ENCODE results near the gene ENDOV.

ENDOV gene

DNA sequence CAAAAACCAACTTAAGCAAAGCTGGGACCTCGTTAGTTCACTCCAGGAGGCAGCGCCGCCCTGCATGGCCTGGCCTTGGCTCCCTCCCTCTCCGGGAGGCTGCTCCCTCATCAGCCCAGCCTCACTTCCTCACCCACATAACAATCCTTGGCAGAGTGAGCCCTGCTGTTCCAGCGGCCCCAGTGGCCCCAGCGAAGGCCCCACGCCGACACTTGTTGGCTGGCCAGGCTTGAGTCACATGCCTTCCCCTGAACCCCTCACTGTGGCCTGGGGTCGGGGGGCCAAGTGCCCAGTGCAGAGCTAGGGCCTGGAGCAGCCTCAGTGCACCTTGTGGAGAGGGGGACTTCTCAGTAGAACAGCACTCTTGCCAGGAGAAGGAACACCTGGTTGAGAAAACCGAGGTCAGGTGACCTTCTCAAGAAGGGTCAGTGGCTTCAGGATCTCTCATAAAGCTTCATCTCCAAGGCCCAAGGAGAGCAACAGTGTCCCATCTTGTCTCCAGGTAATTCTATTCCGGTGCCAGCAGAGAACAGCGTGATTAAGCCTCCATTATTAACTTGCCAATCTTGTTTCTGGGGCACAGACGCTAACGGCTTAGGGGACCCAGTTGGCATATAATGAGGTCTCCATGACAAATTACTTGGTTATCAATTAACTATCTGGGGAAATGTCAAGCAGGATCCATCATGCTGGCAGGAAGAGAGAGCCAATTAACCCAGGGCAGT, 26.8 kb downstream of the ENDOV start:
- H4K20me1 ChIP-seq (ENCODE audit: insufficient read depth) = no peaks in the 10 kb centered on the region
- TF ChIP-seq, protein P1, sequence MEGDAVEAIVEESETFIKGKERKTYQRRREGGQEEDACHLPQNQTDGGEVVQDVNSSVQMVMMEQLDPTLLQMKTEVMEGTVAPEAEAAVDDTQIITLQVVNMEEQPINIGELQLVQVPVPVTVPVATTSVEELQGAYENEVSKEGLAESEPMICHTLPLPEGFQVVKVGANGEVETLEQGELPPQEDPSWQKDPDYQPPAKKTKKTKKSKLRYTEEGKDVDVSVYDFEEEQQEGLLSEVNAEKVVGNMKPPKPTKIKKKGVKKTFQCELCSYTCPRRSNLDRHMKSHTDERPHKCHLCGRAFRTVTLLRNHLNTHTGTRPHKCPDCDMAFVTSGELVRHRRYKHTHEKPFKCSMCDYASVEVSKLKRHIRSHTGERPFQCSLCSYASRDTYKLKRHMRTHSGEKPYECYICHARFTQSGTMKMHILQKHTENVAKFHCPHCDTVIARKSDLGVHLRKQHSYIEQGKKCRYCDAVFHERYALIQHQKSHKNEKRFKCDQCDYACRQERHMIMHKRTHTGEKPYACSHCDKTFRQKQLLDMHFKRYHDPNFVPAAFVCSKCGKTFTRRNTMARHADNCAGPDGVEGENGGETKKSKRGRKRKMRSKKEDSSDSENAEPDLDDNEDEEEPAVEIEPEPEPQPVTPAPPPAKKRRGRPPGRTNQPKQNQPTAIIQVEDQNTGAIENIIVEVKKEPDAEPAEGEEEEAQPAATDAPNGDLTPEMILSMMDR (conservative IDR thresholded peaks at IDR 0.05; ENCODE audit: low read depth, low read length) = no peak
- H2AFZ ChIP-seq (ENCODE audit: low read depth) = no peak overlapping the region
- no peak overlapping the region for H3K4me2 ChIP-seq
- no peak overlapping the region for H3K27ac ChIP-seq
- no peak overlapping the region for H3K9ac ChIP-seq
- H3K79me2 ChIP-seq (ENCODE audit: insufficient read depth, low read depth) = no peaks in the 10 kb centered on the region
- peaks cover 96% of the 10 kb centered on the region for H3K27me3 ChIP-seq (ENCODE audit: insufficient read depth, low read depth)
- no peaks in the 10 kb centered on the region for H3K4me1 ChIP-seq (ENCODE audit: low read depth, poor library complexity, severe bottlenecking)
- H3K36me3 ChIP-seq (ENCODE audit: insufficient read depth) = no peaks in the 10 kb centered on the region
- H3K4me3 ChIP-seq (IDR thresholded peaks at IDR 0.05; ENCODE audit: insufficient read depth, low read depth, low read length) = no peak overlapping the region

DNA sequence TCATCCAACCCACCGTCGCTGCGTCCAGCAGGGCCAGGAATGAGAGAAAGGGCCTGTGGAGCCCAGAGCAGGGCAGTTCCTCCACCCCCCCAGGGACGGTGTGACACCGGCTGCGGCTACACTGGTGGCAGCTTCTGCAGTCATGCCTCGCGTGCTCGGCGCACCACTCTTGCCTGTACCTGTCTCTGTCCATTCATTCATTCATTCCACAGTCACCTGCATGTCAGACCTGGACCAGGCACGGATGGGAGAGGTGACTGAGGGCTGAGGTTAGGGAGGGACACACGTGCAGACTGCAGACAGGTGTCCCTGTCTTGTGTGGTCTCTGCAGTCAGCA, 27.3 kb downstream of the ENDOV start:
- Histone ChIP-seq H3K79me2 (ENCODE audit: insufficient read depth, low read depth) (no peaks in the 10 kb centered on the region), H3K4me1 (ENCODE audit: low read depth, poor library complexity, severe bottlenecking) (no peaks in the 10 kb centered on the region), H3K4me2 (no peak overlapping the region), H3K4me3 (IDR thresholded peaks at IDR 0.05; ENCODE audit: insufficient read depth, low read depth, low read length) (no peak overlapping the region), H3K27me3 (ENCODE audit: insufficient read depth, low read depth) (peaks cover 96% of the 10 kb centered on the region), H3K9ac (no peak overlapping the region), H3K27ac (no peak overlapping the region), H4K20me1 (ENCODE audit: insufficient read depth) (no peaks in the 10 kb centered on the region), H2AFZ (ENCODE audit: low read depth) (no peak overlapping the region), H3K36me3 (ENCODE audit: insufficient read depth) (no peaks in the 10 kb centered on the region)
- TF ChIP-seq, protein P1 (conservative IDR thresholded peaks at IDR 0.05; ENCODE audit: low read depth, low read length) = no peak

DNA sequence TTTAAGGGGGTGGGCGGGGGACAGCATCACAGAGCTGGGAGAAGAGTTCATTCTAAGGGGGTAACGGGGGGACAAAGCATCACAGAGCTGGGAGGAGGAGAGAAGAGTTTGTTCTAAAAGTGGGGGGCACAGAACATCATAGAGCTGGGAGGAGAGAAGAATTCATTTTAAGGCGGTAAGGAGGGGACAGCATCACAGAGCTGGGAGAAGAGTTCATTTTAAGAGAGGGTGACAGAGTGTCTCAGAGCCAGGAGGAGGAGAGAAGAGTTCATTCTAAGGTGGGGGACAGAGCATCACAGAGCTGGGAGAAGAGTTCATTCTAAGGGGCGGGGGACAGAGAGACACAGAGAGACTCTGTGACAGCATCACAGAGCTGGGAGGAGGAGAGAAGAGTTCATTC, 27.8 kb downstream of the ENDOV start:
- Histone ChIP-seq H2AFZ (ENCODE audit: low read depth) (no peak overlapping the region), H3K4me1 (ENCODE audit: low read depth, poor library complexity, severe bottlenecking) (no peaks in the 10 kb centered on the region), H3K27me3 (ENCODE audit: insufficient read depth, low read depth) (peaks cover 96% of the 10 kb centered on the region), H4K20me1 (ENCODE audit: insufficient read depth) (no peaks in the 10 kb centered on the region), H3K27ac (no peak overlapping the region), H3K36me3 (ENCODE audit: insufficient read depth) (no peaks in the 10 kb centered on the region), H3K4me3 (IDR thresholded peaks at IDR 0.05; ENCODE audit: insufficient read depth, low read depth, low read length) (no peak overlapping the region), H3K4me2 (no peak overlapping the region), H3K9ac (no peak overlapping the region), H3K79me2 (ENCODE audit: insufficient read depth, low read depth) (no peaks in the 10 kb centered on the region)
- TF ChIP-seq, protein P1 (conservative IDR thresholded peaks at IDR 0.05; ENCODE audit: low read depth, low read length) = no peak

DNA sequence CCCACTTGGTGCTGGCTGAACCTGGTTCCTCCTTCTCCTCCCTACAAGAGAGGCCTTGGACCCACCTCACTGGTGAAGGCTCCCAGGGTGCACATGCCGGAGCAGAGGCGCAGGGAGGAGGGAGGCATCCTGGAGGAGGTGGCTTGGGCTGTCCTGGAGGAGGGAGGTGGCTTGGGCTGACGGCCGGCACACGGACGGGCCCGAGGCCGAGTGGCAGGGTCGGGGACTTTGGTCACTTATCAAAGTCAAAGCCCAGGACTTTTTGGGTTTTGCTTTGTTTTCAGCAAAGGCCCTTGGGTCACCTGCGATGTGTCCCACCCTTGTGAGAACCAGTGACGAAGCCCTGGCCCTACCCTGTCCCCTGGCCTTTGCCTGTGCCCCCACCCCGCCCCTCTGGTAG, 28.5 kb downstream of the ENDOV start:
- Histone ChIP-seq H3K36me3 (ENCODE audit: insufficient read depth) (no peaks in the 10 kb centered on the region), H3K27ac (no peak overlapping the region), H3K4me3 (IDR thresholded peaks at IDR 0.05; ENCODE audit: insufficient read depth, low read depth, low read length) (no peak overlapping the region), H3K4me2 (no peak overlapping the region), H3K4me1 (ENCODE audit: low read depth, poor library complexity, severe bottlenecking) (no peaks in the 10 kb centered on the region), H4K20me1 (ENCODE audit: insufficient read depth) (no peaks in the 10 kb centered on the region), H3K79me2 (ENCODE audit: insufficient read depth, low read depth) (no peaks in the 10 kb centered on the region), H3K27me3 (ENCODE audit: insufficient read depth, low read depth) (peaks cover 96% of the 10 kb centered on the region), H3K9ac (no peak overlapping the region), H2AFZ (ENCODE audit: low read depth) (no peak overlapping the region)
- TF ChIP-seq, protein P1 (conservative IDR thresholded peaks at IDR 0.05; ENCODE audit: low read depth, low read length) = no peak
